Central memory CD8-positive, alpha-beta T cell (primary cell): ENCODE measurements around the gene KPRP.

Source experiments
- ATAC-seq: fragments of 150-1000 bp; cut with Tn5 transposase; replicated peaks from 2 replicates; pipeline ENCODE4 v1.10.0; 2022; ENCODE audit warnings: mild to moderate bottlenecking, moderate FRiP score, moderate number of reproducible peaks; ENCODE audit not compliant: poor library complexity, severe bottlenecking; ENCODE audit errors: extremely low read depth
- DNase-seq, 2 donors: peaks; one replicate each; pipeline ENCODE4 v3.0.0; 2021; ENCODE audit warnings: low spot score in 2 of 2
- H3K27ac Mint-ChIP-seq: one replicate; pipeline ENCODE4 v1.8.0; 2022; ENCODE audit warnings: low read depth, mild to moderate bottlenecking, moderate library complexity, mixed read lengths
- H3K27me3 Mint-ChIP-seq: one replicate; pipeline ENCODE4 v1.8.0; 2022; ENCODE audit warnings: mixed read lengths
- H3K36me3 Mint-ChIP-seq: one replicate; pipeline ENCODE4 v1.8.0; 2022; ENCODE audit warnings: mild to moderate bottlenecking, moderate library complexity, mixed read lengths; ENCODE audit not compliant: insufficient read depth
- H3K4me1 Mint-ChIP-seq: one replicate; pipeline ENCODE4 v1.8.0; 2022; ENCODE audit warnings: mixed read lengths
- H3K4me3 Mint-ChIP-seq: one replicate; pipeline ENCODE4 v1.8.0; 2022; ENCODE audit warnings: mild to moderate bottlenecking, moderate library complexity, mixed read lengths
- H3K9me3 Mint-ChIP-seq: one replicate; pipeline ENCODE4 v1.8.0; 2022; ENCODE audit warnings: mixed read lengths

KPRP gene, protein sequence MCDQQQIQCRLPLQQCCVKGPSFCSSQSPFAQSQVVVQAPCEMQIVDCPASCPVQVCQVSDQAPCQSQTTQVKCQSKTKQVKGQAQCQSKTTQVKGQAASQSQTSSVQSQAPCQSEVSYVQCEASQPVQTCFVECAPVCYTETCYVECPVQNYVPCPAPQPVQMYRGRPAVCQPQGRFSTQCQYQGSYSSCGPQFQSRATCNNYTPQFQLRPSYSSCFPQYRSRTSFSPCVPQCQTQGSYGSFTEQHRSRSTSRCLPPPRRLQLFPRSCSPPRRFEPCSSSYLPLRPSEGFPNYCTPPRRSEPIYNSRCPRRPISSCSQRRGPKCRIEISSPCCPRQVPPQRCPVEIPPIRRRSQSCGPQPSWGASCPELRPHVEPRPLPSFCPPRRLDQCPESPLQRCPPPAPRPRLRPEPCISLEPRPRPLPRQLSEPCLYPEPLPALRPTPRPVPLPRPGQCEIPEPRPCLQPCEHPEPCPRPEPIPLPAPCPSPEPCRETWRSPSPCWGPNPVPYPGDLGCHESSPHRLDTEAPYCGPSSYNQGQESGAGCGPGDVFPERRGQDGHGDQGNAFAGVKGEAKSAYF

GRCh38 chr1:152757747-152758146 lies at the start of gene KPRP:
Gene KPRP (plus strand): TSS chr1:152758025. CDS start chr1:152759589, 1,564 bp downstream.
- Mint-ChIP-seq H3K27ac (no peak within 1 kb of the TSS), H3K27me3 (peaks cover 80% of the 10 kb centered on the region), H3K36me3 (no peaks in the 10 kb centered on the region), H3K4me3 (no peak within 1 kb of the TSS), H3K4me1 (no peaks in the 10 kb centered on the region), H3K9me3 (no peaks in the 10 kb centered on the region)
- DNase-seq (no peak), ATAC-seq (no peak)

DNA sequence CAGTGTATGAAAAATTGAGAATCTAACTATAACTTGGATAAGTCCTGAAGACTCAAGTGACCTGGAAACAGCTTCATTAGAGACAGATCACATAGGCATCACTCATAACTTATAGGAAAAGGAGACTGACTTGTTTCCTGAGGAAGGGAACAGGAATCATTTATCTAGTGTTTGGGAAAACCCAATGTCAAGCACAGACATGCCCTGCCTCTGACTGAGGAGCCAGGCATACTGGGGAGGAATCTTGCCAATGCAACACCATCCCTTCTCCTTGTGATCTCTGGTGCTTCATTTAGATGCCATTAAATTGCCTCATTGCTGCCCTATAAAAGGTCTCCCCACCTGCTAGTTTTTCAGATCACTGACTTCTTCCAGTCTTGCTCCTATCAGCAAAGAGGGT lies 39.6 kb upstream of the KPRP start:
- H3K4me1 Mint-ChIP-seq: no peaks in the 10 kb centered on the region

GRCh38 chr1:152725261-152725660 lies 32.6 kb upstream of the KPRP start:
- Mint-ChIP-seq H3K36me3 (no peaks in the 10 kb centered on the region), H3K4me1 (no peaks in the 10 kb centered on the region), H3K27ac (no peak overlapping the region), H3K9me3 (no peaks in the 10 kb centered on the region), H3K27me3 (peaks cover 33% of the 10 kb centered on the region), H3K4me3 (no peak overlapping the region)
- ATAC-seq (no peak), DNase-seq (no peak)

More for the DNA sequence above, 39.6 kb upstream of the KPRP start:
- Mint-ChIP-seq H3K9me3 (no peaks in the 10 kb centered on the region), H3K36me3 (peaks cover 1% of the 10 kb centered on the region), H3K27ac (no peak overlapping the region), H3K27me3 (peaks cover 37% of the 10 kb centered on the region), H3K4me3 (no peak overlapping the region)
- DNase-seq (no peak), ATAC-seq (no peak)

DNA sequence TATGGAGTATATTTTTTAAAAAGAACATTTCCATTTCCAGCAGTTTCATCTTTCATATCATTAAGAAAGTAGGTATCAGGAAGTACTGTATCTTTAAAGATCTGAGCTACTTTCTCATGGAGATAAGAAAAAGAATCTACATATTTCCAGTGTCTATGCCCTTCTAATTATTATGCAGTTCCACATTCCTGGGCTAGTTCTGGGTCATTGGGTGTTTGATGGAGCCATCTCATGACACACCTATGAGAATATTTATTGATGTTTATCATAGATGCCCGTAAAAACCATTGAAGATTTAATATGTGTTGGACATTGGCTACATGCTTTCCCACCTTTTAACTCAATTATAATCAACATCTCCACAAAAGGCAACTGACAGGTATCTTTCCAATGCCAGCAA lies 28.8 kb upstream of the KPRP start:
- no peak overlapping the region for H3K4me3 Mint-ChIP-seq
- no peak overlapping the region for H3K27ac Mint-ChIP-seq
- no peaks in the 10 kb centered on the region for H3K36me3 Mint-ChIP-seq
- ATAC-seq (no peak), DNase-seq (no peak)
- H3K9me3 Mint-ChIP-seq: no peaks in the 10 kb centered on the region
- H3K4me1 Mint-ChIP-seq: no peaks in the 10 kb centered on the region
- H3K27me3 Mint-ChIP-seq: peaks cover 59% of the 10 kb centered on the region

GRCh38 chr1:152735648-152736047 lies 22.2 kb upstream of the KPRP start:
- Mint-ChIP-seq H3K9me3 (no peaks in the 10 kb centered on the region), H3K27me3 (peaks cover 80% of the 10 kb centered on the region), H3K27ac (no peak overlapping the region), H3K36me3 (no peaks in the 10 kb centered on the region), H3K4me1 (no peaks in the 10 kb centered on the region), H3K4me3 (no peak overlapping the region)
- DNase-seq: no peak
- ATAC-seq: no peak

- H3K4me3 Mint-ChIP-seq: no peak overlapping the region
- H3K36me3 Mint-ChIP-seq: no peaks in the 10 kb centered on the region
- DNase-seq (no peak), ATAC-seq (no peak)
- H3K9me3 Mint-ChIP-seq: no peaks in the 10 kb centered on the region
- no peaks in the 10 kb centered on the region for H3K4me1 Mint-ChIP-seq
- no peak overlapping the region for H3K27ac Mint-ChIP-seq
- H3K27me3 Mint-ChIP-seq: peaks cover 77% of the 10 kb centered on the region
Observed at GRCh38 chr1:152737997-152738396, 19.8 kb upstream of the KPRP start.

- Mint-ChIP-seq H3K4me3 (no peak overlapping the region), H3K27me3 (peaks cover 76% of the 10 kb centered on the region), H3K27ac (no peak overlapping the region), H3K4me1 (no peaks in the 10 kb centered on the region), H3K9me3 (no peaks in the 10 kb centered on the region), H3K36me3 (no peaks in the 10 kb centered on the region)
- no peak for DNase-seq
- no peak for ATAC-seq
Observed at GRCh38 chr1:152739841-152740240, 18.0 kb upstream of the KPRP start.

GRCh38 chr1:152741656-152742055 lies 16.2 kb upstream of the KPRP start:
- DNase-seq: no peak
- no peaks in the 10 kb centered on the region for H3K4me1 Mint-ChIP-seq
- H3K27ac Mint-ChIP-seq: no peak overlapping the region
- H3K9me3 Mint-ChIP-seq: no peaks in the 10 kb centered on the region
- H3K36me3 Mint-ChIP-seq: no peaks in the 10 kb centered on the region
- no peak for ATAC-seq
- H3K27me3 Mint-ChIP-seq: peaks cover 72% of the 10 kb centered on the region
- H3K4me3 Mint-ChIP-seq: no peak overlapping the region

- Mint-ChIP-seq H3K27ac (no peak overlapping the region), H3K27me3 (peaks cover 68% of the 10 kb centered on the region), H3K36me3 (no peaks in the 10 kb centered on the region), H3K4me3 (no peak overlapping the region), H3K4me1 (no peaks in the 10 kb centered on the region), H3K9me3 (no peaks in the 10 kb centered on the region)
- DNase-seq (no peak), ATAC-seq (no peak)
Observed at GRCh38 chr1:152743371-152744145, 14.3 kb upstream of the KPRP start.

DNA sequence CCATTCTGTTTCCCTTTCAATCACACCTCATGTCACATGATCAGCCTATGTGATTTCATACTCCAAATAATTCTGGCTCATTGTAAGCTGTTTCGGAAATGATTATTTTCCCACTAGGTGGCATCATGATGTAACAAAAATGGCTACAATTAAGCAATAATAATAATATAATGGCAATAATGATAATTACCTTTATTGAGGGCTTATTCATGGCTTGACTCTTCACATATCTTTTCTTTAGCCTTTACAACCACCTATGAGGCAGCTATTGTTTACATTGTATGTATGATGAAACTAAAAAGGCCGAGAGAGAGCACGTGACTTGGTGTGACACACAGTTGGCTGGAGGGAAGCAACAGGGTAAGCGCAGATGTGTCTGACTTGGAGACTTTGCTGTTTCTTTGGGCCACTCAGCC lies 12.5 kb upstream of the KPRP start:
- H3K27ac Mint-ChIP-seq: no peak overlapping the region
- ATAC-seq: no peak
- DNase-seq: no peak
- H3K4me1 Mint-ChIP-seq: no peaks in the 10 kb centered on the region
- no peak overlapping the region for H3K4me3 Mint-ChIP-seq
- H3K9me3 Mint-ChIP-seq: no peaks in the 10 kb centered on the region
- H3K36me3 Mint-ChIP-seq: no peaks in the 10 kb centered on the region
- H3K27me3 Mint-ChIP-seq: peaks cover 71% of the 10 kb centered on the region

- Mint-ChIP-seq H3K4me1 (no peaks in the 10 kb centered on the region), H3K9me3 (no peaks in the 10 kb centered on the region), H3K27ac (no peak overlapping the region), H3K4me3 (no peak overlapping the region), H3K36me3 (no peaks in the 10 kb centered on the region), H3K27me3 (peaks cover 77% of the 10 kb centered on the region)
- DNase-seq (no peak), ATAC-seq (no peak)
Observed at GRCh38 chr1:152745765-152746444, 11.9 kb upstream of the KPRP start.

- Mint-ChIP-seq H3K4me1 (no peaks in the 10 kb centered on the region), H3K27me3 (peaks cover 84% of the 10 kb centered on the region), H3K4me3 (no peak overlapping the region), H3K27ac (no peak overlapping the region), H3K36me3 (no peaks in the 10 kb centered on the region), H3K9me3 (no peaks in the 10 kb centered on the region)
- no peak for ATAC-seq
- DNase-seq: no peak
Observed at GRCh38 chr1:152747831-152748230, 10.0 kb upstream of the KPRP start.
